Keratinocyte (primary cell): ENCODE measurements around the gene LELP1.

Experiments
- EZH2 ChIP-seq: IDR thresholded peaks from one replicate; pipeline ENCODE4 v1.6.1; 2012; ENCODE audit warnings: inconsistent platforms, mild to moderate bottlenecking, low read length, moderate library complexity
- TF ChIP-seq, protein P1 (sequence below), 3 experiments: IDR thresholded peaks in 1 of 3; conservative IDR thresholded peaks in 1 of 3; optimal IDR thresholded peaks in 1 of 3; 2 replicates in 2 of 3; 3 replicates in 1 of 3; pipeline versions ENCODE3 to v1.5.1; 2011; ENCODE audit warnings: low read length in 3 of 3, mild to moderate bottlenecking in 3 of 3, moderate library complexity in 2 of 3, control low read depth in 1 of 3, inconsistent platforms in 1 of 3; ENCODE audit not compliant: insufficient read depth in 2 of 3; ENCODE audit errors: extremely low read depth in 1 of 3

DNA sequence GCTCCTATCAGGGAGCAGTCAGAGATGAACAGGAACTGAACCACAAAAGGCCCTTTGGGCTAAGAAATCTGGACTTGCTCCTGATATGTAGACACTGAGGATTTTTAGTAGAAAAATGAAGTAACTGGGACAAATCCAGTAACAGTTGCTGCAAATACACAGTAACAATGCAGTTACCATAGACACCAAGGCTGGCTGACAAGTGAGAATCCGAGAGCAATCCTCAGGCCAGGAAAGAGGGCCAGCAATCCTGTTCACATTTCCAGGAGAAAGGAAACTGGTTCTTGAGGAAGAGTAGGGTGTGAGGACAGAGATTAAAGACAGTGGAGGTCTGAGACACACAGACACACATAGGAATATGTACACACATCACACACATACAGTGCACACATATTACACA, 46.9 kb downstream of the LELP1 start:
- TF ChIP-seq, protein P1, sequence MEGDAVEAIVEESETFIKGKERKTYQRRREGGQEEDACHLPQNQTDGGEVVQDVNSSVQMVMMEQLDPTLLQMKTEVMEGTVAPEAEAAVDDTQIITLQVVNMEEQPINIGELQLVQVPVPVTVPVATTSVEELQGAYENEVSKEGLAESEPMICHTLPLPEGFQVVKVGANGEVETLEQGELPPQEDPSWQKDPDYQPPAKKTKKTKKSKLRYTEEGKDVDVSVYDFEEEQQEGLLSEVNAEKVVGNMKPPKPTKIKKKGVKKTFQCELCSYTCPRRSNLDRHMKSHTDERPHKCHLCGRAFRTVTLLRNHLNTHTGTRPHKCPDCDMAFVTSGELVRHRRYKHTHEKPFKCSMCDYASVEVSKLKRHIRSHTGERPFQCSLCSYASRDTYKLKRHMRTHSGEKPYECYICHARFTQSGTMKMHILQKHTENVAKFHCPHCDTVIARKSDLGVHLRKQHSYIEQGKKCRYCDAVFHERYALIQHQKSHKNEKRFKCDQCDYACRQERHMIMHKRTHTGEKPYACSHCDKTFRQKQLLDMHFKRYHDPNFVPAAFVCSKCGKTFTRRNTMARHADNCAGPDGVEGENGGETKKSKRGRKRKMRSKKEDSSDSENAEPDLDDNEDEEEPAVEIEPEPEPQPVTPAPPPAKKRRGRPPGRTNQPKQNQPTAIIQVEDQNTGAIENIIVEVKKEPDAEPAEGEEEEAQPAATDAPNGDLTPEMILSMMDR (optimal IDR thresholded peaks at IDR 0.05 in 1 of 3, IDR thresholded peaks at IDR 0.05 in 1 of 3, conservative IDR thresholded peaks at IDR 0.05 in 1 of 3; ENCODE audit: extremely low read depth in 1 of 3, insufficient read depth in 2 of 3, low read length in 3 of 3): no peak
- TF ChIP-seq EZH2: no peak
